PC-9 (cell line): ENCODE measurements around the gene DGLUCY.

Experiments
- CTCF ChIP-seq: fragments of 200-600 bp; sonication (generic); conservative IDR thresholded peaks from 2 replicates; pipeline ENCODE4 v1.6.1; 2017; ENCODE audit warnings: mixed run types, antibody characterized with exemption, mild to moderate bottlenecking, moderate library complexity
- EZH2 ChIP-seq: fragments of 200-600 bp; sonication (generic); IDR thresholded peaks from 2 replicates; pipeline ENCODE4 v1.8.0; 2017; ENCODE audit warnings: antibody characterized with exemption, low read depth

- TF ChIP-seq CTCF, result no peak
- TF ChIP-seq EZH2, result no peak
These were observed 118.2 kb downstream of the DGLUCY start for GRCh38 chr14:91232052-91232451.
